HG03342 (cell line): ENCODE results near the gene RPS6KA3.

Experiments
- ATAC-seq: cut with Tn5 transposase; IDR thresholded peaks from one replicate; pipeline ENCODE4 v1.9.1; 2021; ENCODE audit warnings: mild to moderate bottlenecking, moderate library complexity; ENCODE audit not compliant: unreplicated experiment

Gene RPS6KA3

GRCh38 chrX:20111271-20111670 is 155.4 kb downstream of the RPS6KA3 start:
- ATAC-seq = no peak

DNA sequence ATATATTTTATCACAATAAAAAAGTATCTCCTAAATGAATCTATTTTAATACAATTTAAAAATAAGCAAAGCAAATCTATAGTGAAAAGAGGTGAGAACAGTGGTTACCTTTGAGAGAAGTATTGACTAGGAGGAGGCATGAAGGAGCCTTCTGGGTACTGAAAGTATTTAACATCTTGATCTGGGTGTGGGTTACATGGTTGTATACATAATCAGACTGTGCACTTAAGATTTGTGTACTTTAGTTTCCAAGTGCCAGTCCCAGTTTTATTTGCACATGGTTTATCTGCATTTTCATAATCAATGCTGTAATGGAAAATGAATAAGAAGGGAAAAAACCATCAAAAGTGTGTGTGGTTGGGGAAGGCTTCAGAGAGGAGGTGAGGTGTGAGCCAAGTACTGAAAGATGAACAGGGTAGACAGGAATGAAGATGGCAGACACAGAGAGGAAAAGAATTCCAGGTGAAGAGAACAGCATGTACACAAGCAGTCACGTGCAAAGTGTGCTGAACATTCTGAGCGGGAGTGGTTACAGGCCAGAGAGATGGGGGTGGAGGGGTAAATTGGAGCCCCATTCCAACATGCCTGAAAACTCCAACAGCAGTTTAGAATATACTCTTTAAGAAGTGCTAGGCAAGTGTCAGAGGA is 164.7 kb downstream of the RPS6KA3 start:
- no peak for ATAC-seq
